Kidney (tissue), 14 donors: Measurements from ENCODE around the gene AP5Z1. TPM values are rescaled to one million over a fixed set of nuclear protein-coding genes. Genes with fewer than 3 reads are reported as not detected.

Source experiments
- DNase-seq, 5 donors: peaks; one replicate each; pipeline ENCODE4 v3.0.0-alpha.2; 2013 to 2020
- FAIRE-seq: peaks from 2 replicates; lab custom pipeline; 2012; peaks lifted over from hg19 to GRCh38; lab: Jason Lieb, UNC
- H3K27ac ChIP-seq, 2 donors: one replicate each; pipeline ENCODE4 v1.7.0; 2013; ENCODE audit warnings: low read depth in 2 of 2, low read length in 2 of 2, inconsistent platforms in 1 of 2
- H3K27me3 ChIP-seq: one replicate; pipeline ENCODE4 v1.7.1; 2013; ENCODE audit warnings: low read length, inconsistent platforms; ENCODE audit not compliant: control insufficient read depth, insufficient read depth
- H3K36me3 ChIP-seq, 3 donors: one replicate each; pipeline versions ENCODE4 v1.7.0 to v1.7.1; 2013; ENCODE audit warnings: low read length in 3 of 3, control low read depth in 1 of 3, inconsistent platforms in 1 of 3; ENCODE audit not compliant: insufficient read depth in 3 of 3, control insufficient read depth in 2 of 3
- H3K4me1 ChIP-seq, 3 donors: one replicate each; pipeline versions ENCODE4 v1.7.0 to v1.7.1; 2013; ENCODE audit warnings: low read length in 3 of 3, inconsistent platforms in 1 of 3, low read depth in 1 of 3; ENCODE audit not compliant: control insufficient read depth in 2 of 3, insufficient read depth in 2 of 3
- H3K4me3 ChIP-seq, 3 donors: one replicate each; pipeline versions ENCODE4 v1.7.0 to v1.8.1; 2013; ENCODE audit warnings: low read length in 3 of 3, control low read depth in 1 of 3, inconsistent platforms in 1 of 3
- H3K9ac ChIP-seq, 3 donors: one replicate each; pipeline versions ENCODE4 v1.7.0 to v1.7.1; 2013; ENCODE audit warnings: low read length in 3 of 3, control low read depth in 1 of 3, inconsistent platforms in 1 of 3
- H3K9me3 ChIP-seq, 3 donors: one replicate each; pipeline versions ENCODE4 v1.7.0 to v1.7.1; 2013; ENCODE audit warnings: low read length in 3 of 3, control low read depth in 1 of 3, inconsistent platforms in 1 of 3; ENCODE audit not compliant: control insufficient read depth in 2 of 3, insufficient read depth in 1 of 3
- CTCF ChIP-seq: IDR thresholded peaks from 3 replicates; pipeline ENCODE4 v1.5.1; 2012; ENCODE audit warnings: mild to moderate bottlenecking, moderate library complexity, borderline replicate concordance; ENCODE audit not compliant: insufficient read depth; ENCODE audit errors: extremely low read depth
- intact Hi-C: fragments of 100-400 bp; cut with DNase I; formaldehyde crosslinking; loops from one replicate; pipeline ENCODE4 v1.11.1; 2022
- polyA plus RNA-seq: library from polyadenylated mRNA; stranded (reverse); fragments of 350-450 nt; fragmentation: Illumina TruSeq; extraction: RNeasy Lipid Tissue Mini Kit (QIAGEN cat#74804); gene quantifications from one replicate; pipeline ENCODE4 v1.2.3, GENCODE V29; 2014; ENCODE audit warnings: low read depth, low replicate concordance; ENCODE audit not compliant: insufficient read depth
- total RNA-seq: library from RNA; stranded (reverse); fragmentation: NEBNext Ultra II Directional; extraction: Animal tissue kit (Norgen Biotek cat#: 25700); gene quantifications from one replicate; pipeline ENCODE4 v1.2.1, GENCODE V29; 2021
- donor health status: control.
- donor health status: control.
- donor health status: control.
- donor health status: control.
- donor health status: control.
- donor health status: DM: yes; HTN: yes; CAD: no.
- donor health status: Normal renal cell carcinoma (clear cell type).

The AP5Z1 gene
- total and polyA plus RNA-seq, 2 donors from 2014 or later = 23.4 to 38.5 TPM

- Histone ChIP-seq H3K9ac (no peak overlapping the region), H3K36me3 (peaks cover 0 to 8% (median 3%) of the 10 kb centered on the region in 3 donors), H3K27ac (no peak overlapping the region), H3K4me3 (no peak overlapping the region), H3K9me3 (no peaks in the 10 kb centered on the region), H3K27me3 (no peaks in the 10 kb centered on the region), H3K4me1 (no peaks in the 10 kb centered on the region)
- DNase-seq = no peak
- TF ChIP-seq CTCF = no peak
- intact Hi-C loops = no loop called here
- FAIRE-seq = no peak
Observed at GRCh38 chr7:4794591-4795350, 19.3 kb downstream of the AP5Z1 start.

DNA sequence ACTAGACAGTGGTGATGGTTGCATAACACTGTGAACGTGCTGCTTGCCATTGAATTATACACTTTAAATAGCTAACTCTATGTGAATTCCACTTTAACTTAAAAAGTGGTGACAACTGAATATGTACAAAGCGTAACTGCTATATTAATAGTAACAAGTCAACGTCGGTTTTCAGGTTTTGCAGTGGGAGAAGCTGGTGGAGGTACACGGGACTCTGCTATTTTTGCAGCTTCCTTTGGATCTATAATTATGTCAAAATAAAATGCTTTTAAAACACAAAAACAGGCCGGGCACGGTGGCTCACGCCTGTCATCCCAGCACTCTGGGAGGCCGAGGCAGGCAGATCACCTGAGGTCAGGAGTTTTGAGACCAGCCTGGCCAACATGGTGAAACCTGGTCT, 21.0 kb downstream of the AP5Z1 start:
- intact Hi-C loops = no loop called here
- Histone ChIP-seq H3K36me3 (peaks cover 0 to under 1% (median 0%) of the 10 kb centered on the region in 3 donors), H3K27me3 (no peaks in the 10 kb centered on the region), H3K27ac (no peak overlapping the region), H3K4me1 (no peaks in the 10 kb centered on the region), H3K9me3 (no peaks in the 10 kb centered on the region), H3K4me3 (no peak overlapping the region), H3K9ac (no peak overlapping the region)
- no peak for TF ChIP-seq CTCF
- no peak for DNase-seq
- FAIRE-seq = no peak

DNA sequence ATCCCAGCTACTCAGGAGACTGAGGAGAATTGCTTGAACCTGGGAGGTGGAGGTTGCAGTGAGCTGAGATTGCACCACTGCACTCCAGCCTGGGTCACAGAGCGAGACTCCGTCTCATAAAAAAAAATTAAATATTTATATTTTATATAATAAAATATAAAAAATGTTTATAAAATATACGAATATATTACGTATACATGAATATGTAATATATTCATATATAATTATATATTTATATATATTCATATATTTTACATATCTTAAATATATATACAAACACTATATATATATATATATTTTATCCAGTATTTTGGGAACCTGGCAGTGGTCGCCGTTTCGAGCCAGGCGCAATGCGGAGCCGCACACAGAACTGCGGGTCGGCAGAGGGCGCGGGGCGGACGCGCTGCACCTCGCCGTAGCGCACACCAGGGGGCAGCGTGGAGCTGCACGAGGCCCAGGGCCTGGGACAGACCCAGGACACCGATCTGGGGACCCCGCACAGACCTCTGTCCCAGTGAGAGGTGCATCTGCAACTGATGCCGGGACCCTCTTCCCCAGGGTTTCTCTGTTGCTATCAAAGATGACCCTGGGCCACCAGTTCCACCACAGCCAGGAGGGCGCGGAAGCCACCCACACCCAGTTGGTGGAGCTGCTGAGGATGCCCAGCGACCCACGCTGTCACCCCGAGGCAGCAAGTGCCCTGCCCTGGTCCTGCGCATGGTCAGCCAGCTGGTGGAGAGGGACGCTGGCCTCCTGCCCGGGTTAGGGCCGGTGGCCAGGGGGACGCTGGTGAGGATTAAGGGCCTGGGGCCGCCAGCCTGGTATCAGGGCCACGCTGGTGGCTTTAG, 22.7 kb downstream of the AP5Z1 start:
- H3K4me1 ChIP-seq = no peaks in the 10 kb centered on the region
- H3K27me3 ChIP-seq = no peaks in the 10 kb centered on the region
- H3K9me3 ChIP-seq = no peaks in the 10 kb centered on the region
- no peak overlapping the region for H3K9ac ChIP-seq
- intact Hi-C loops = no loop called here
- no peaks in the 10 kb centered on the region for H3K36me3 ChIP-seq
- H3K27ac ChIP-seq = no peak overlapping the region
- no peak for FAIRE-seq
- no peak overlapping the region for H3K4me3 ChIP-seq
- peak; percentile 75 for TF ChIP-seq CTCF
- DNase-seq = peak in 4 of 5 donors; percentile 65 to 81 (median 72)
